ENCODE data around the gene ZGLP1. TPM values are rescaled to one million over a fixed set of nuclear protein-coding genes. Genes with fewer than 3 reads are reported as not detected.

ZGLP1 gene
- total and polyA plus RNA-seq, 2 of the 13 experiments (the other 11 are each of a cell fraction or from before 2014, with no cell fraction given): 2.4 to 3.0 TPM

- TF ChIP-seq KDM2A (CRISPR knock-in tag; IDR thresholded peaks at IDR 0.05; ENCODE audit: borderline replicate concordance, low read depth) (peak; percentile 99), YEATS2 (CRISPR knock-in tag; IDR thresholded peaks at IDR 0.05; ENCODE audit: borderline replicate concordance) (peak; percentile 81), ETV6 (CRISPR knock-in tag; conservative IDR thresholded peaks at IDR 0.05) (0 out of 2 replicates have a peak, but pooled peaks have one; percentile 22), CHD4 (IDR thresholded peaks at IDR 0.05; ENCODE audit: borderline replicate concordance, low read length) (no peak), NFE2L2 (IDR thresholded peaks at IDR 0.05; ENCODE audit: low read length) (no peak), SRF (IDR thresholded peaks at IDR 0.05; ENCODE audit: low read depth, low read length) (0 out of 2 replicates have a peak, but pooled peaks have one; percentile 40), ZNF460 (CRISPR knock-in tag; IDR thresholded peaks at IDR 0.05; ENCODE audit: borderline replicate concordance) (no peak), ZNF260 (CRISPR knock-in tag; IDR thresholded peaks at IDR 0.05; ENCODE audit: borderline replicate concordance, low read depth) (no peak), ZGPAT (CRISPR knock-in tag; IDR thresholded peaks at IDR 0.05) (peak; percentile 73), TARDBP (CRISPR knock-in tag; IDR thresholded peaks at IDR 0.05) (0 out of 2 replicates have a peak, but pooled peaks have one; percentile 68), IRF2 (CRISPR knock-in tag; IDR thresholded peaks at IDR 0.05) (peak; percentile 38; the same call in 1 of the 2 replicates), ZNF891 (CRISPR knock-in tag; IDR thresholded peaks at IDR 0.05) (no peak), KLF11 (CRISPR knock-in tag; IDR thresholded peaks at IDR 0.05) (0 out of 2 replicates have a peak, but pooled peaks have one; percentile 24), GPBP1L1 (CRISPR knock-in tag; IDR thresholded peaks at IDR 0.05) (no peak), ZNF33B (CRISPR knock-in tag; IDR thresholded peaks at IDR 0.05) (no peak; the same call in 1 of the 2 replicates), NR2C2 (CRISPR knock-in tag; IDR thresholded peaks at IDR 0.05; ENCODE audit: borderline replicate concordance) (peak; percentile 91), ZNF747 (CRISPR knock-in tag; IDR thresholded peaks at IDR 0.05; ENCODE audit: borderline replicate concordance) (peak; percentile 63; the same call in 1 of the 2 replicates), ZNF430 (CRISPR knock-in tag; IDR thresholded peaks at IDR 0.05) (no peak), CREBL2 (CRISPR knock-in tag; IDR thresholded peaks at IDR 0.05; ENCODE audit: borderline replicate concordance) (no peak), ZFAT (CRISPR knock-in tag; conservative IDR thresholded peaks at IDR 0.05) (no peak), ZNF720 (CRISPR knock-in tag; IDR thresholded peaks at IDR 0.05) (no peak), SP4 (CRISPR knock-in tag; IDR thresholded peaks at IDR 0.05) (peak; percentile 35; the same call in 1 of the 2 replicates), GATAD2A (CRISPR knock-in tag; IDR thresholded peaks at IDR 0.05) (0 out of 2 replicates have a peak, but pooled peaks have one; percentile 24), ZBTB42 (CRISPR knock-in tag; IDR thresholded peaks at IDR 0.05) (0 out of 2 replicates have a peak, but pooled peaks have one; percentile 22), DRAP1 (CRISPR knock-in tag; IDR thresholded peaks at IDR 0.05) (peak; percentile 66), NR2F2 (IDR thresholded peaks at IDR 0.05; ENCODE audit: borderline replicate concordance, low read depth) (no peak), POLR2AphosphoS2 (IDR thresholded peaks at IDR 0.05; ENCODE audit: low read depth, low read length) (peak; percentile 98)
These were observed 6.0 kb upstream of the ZGLP1 start, which contains the start of gene FDX2 (continued) for GRCh38 chr19:10315335-10316214.

Data from HepG2 (cell line).